C4-2B (cell line): ENCODE data around the gene PHKA2.
A peak's percentile ranks its signal among the peaks of the same experiment; 100 is the strongest.

Experiments
- H3K27ac ChIP-seq: fragments of 450-650 bp; 2 replicates; pipeline ENCODE4 v1.5.1; 2017
- CTCF ChIP-seq: fragments of 450-650 bp; conservative IDR thresholded peaks from 2 replicates; pipeline ENCODE4 v1.5.1; 2017; ENCODE audit warnings: mild to moderate bottlenecking
- ZFX ChIP-seq: fragments of 450-650 bp; IDR thresholded peaks from 2 replicates; pipeline ENCODE4 v1.6.1; 2017

The PHKA2 gene

DNA sequence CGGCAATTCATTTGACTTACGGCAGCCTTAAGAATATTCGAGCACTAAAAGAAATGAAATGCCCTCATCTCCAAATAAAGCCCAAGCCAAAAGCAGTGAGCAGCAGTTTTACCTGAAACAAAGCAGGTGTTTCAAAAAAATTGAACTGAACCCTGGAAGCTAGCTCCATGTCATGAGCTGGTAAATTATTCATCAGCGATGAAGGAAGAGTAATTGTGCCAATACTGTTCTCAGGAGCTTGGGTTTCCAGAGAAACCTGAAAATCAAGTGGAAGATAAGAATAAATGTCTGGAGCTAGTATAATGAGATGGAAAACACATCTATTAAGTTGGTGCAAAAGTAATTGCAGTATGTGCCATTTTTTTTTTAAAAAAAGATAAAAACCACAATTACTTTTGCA is 24.0 kb upstream of the PHKA2 start:
- TF ChIP-seq ZFX (no peak), CTCF (no peak)
- H3K27ac ChIP-seq, result no peak overlapping the region

DNA sequence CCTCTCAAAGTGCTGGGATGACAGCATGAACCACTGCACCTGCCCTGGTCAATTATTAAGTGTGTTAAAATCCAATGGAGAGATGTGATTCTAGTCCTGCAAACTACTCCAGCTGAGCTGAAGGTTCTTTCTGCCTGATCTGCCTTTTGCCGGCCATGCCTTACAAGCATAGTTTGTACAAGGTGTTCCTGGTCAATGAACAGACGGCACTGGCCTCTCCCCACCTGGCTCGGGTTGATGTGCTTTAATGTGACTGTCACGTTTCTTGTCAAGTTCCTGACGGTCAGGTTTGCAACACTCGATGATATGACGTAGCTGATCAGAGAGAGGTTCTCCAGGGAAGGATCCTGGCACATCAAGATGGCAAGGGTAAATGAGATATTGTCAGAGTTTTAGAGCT is 23.1 kb upstream of the PHKA2 start:
- no peak overlapping the region for H3K27ac ChIP-seq
- TF ChIP-seq CTCF (no peak), ZFX (no peak)

DNA sequence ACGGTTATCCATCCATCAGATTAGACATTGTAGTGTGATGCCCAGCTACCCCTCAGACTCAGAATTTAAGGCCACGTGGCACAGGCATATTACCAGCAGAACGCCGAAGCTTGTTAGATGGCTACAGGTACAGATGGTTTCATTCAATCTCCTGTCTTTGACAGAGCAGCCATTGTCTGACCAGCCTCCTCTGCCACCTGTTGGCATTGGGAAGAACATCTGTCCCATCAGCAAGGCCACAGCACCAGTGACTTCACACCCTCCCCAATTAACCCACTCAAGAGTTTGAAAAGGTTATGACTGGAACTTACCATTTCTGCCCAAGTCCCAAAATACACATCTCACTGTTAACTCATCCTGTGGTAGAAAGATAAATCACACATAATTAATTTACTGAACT is 22.0 kb upstream of the PHKA2 start:
- no peak overlapping the region for H3K27ac ChIP-seq
- TF ChIP-seq ZFX (no peak), CTCF (peak; percentile 14; the same call in 1 of the 2 replicates)

DNA sequence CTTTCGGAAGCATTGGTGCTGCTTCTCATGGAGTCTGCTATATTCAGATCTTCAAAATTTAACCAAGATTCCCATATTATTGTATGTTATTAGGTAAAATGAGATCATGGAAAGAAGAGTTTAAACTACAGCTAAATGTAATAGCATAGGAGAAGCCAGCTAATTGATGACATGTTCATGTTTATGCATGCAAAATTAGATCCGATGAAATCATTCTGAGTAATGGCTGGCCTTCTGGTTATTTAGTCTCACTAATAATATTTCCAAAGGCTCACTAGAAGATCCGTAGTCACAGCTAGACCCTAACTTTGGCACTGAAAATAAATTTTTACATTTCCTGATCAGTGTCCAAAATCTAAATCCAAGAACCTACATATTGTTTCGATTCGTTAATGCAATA is 19.8 kb upstream of the PHKA2 start:
- H3K27ac ChIP-seq, result no peak overlapping the region
- TF ChIP-seq CTCF (no peak), ZFX (no peak)

- no peak overlapping the region for H3K27ac ChIP-seq
- TF ChIP-seq ZFX (no peak), CTCF (no peak)
Measured at GRCh38 chrX:18998653-18999052, 14.7 kb upstream of the PHKA2 start.

DNA sequence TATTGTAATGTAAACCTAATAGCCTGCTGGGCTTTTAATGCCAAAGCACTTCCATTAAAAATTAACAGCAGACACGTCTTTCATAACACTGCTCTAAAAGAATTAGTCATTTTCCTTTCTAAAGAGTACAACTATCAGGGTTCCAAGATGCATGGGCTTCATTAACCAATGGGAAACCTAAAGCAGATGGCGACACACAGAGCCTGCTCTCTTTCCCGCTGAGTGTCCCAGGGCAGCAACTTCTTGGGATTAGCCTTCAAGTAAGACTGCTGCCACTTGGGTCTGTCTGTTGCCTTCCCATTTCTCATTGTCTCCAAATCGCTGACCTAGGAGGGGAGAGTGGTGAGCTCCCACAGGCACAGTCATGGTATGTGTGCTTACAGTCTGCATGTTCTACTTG is 14.0 kb upstream of the PHKA2 start:
- TF ChIP-seq CTCF (no peak), ZFX (no peak)
- H3K27ac ChIP-seq, result no peak overlapping the region

- TF ChIP-seq CTCF (no peak), ZFX (no peak)
- H3K27ac ChIP-seq, result no peak overlapping the region
Measured at GRCh38 chrX:18996536-18996935, 12.6 kb upstream of the PHKA2 start.
